ENCODE results near the gene DCBLD2. TPM values are rescaled to one million over a fixed set of nuclear protein-coding genes. Genes with fewer than 3 reads are reported as not detected.
"Not testable (repeated sequence)": the region's sequence is repeated elsewhere in the genome, so short reads cannot be mapped to it uniquely, and the experiment has no call there.

DCBLD2 gene
- total RNA-seq, 2 donors from 2014 or later: 26.4 to 151 TPM

- WGBS: 94% methylated on average over 1 of the region's 1 CpG
- H3K27ac ChIP-seq: no peak overlapping the region
These were observed 13.8 kb downstream of the DCBLD2 start for GRCh38 chr3:98887684-98888083.

GRCh38 chr3:98886525-98886924 is 15.0 kb downstream of the DCBLD2 start:
- Histone ChIP-seq H3K9me3 (no peaks in the 10 kb centered on the region), H3K27me3 (replicated peaks; ENCODE audit: insufficient read depth) (no peaks in the 10 kb centered on the region), H3K36me3 (no peaks in the 10 kb centered on the region), H3K4me1 (replicated peaks) (no peaks in the 10 kb centered on the region), H3K4me3 (no peak overlapping the region), H3K27ac (no peak overlapping the region)
- DNase-seq (ENCODE audit: low spot score): no peak
- TF ChIP-seq POLR2AphosphoS5 (IDR thresholded peaks at IDR 0.05) (no peak), POLR2A (IDR thresholded peaks at IDR 0.05) (no peak)
- intact Hi-C loops (cut with DNase I): no loop called here
- whole genome bisulfite sequencing: 74% methylated on average over 2 of the region's 2 CpGs

More at GRCh38 chr3:98887684-98888083, 13.8 kb downstream of the DCBLD2 start:
- DNase-seq (ENCODE audit: low spot score): no peak
- Histone ChIP-seq H3K4me3 (no peak overlapping the region), H3K36me3 (no peaks in the 10 kb centered on the region), H3K27me3 (replicated peaks; ENCODE audit: insufficient read depth) (no peaks in the 10 kb centered on the region), H3K9me3 (no peaks in the 10 kb centered on the region), H3K4me1 (replicated peaks) (no peaks in the 10 kb centered on the region)
- TF ChIP-seq POLR2AphosphoS5 (IDR thresholded peaks at IDR 0.05): no peak
- no peak for TF ChIP-seq POLR2A (IDR thresholded peaks at IDR 0.05)
- intact Hi-C loops (cut with DNase I): no loop called here

GRCh38 chr3:98885851-98886250 is 15.6 kb downstream of the DCBLD2 start:
- TF ChIP-seq POLR2AphosphoS5 (IDR thresholded peaks at IDR 0.05) (no peak), POLR2A (IDR thresholded peaks at IDR 0.05) (no peak), CTCF (IDR thresholded peaks at IDR 0.05) (no peak)
- intact Hi-C loops (cut with DNase I): no loop called here
- H3K27me3 ChIP-seq (replicated peaks; ENCODE audit: insufficient read depth): no peaks in the 10 kb centered on the region
- DNase-seq (ENCODE audit: low spot score): no peak
- H3K9me3 ChIP-seq: no peaks in the 10 kb centered on the region
- no peak overlapping the region for H3K4me3 ChIP-seq
- WGBS: 79% methylated on average over 1 of the region's 1 CpG
- H3K4me1 ChIP-seq (replicated peaks): no peaks in the 10 kb centered on the region
- no peaks in the 10 kb centered on the region for H3K36me3 ChIP-seq
- no peak overlapping the region for H3K27ac ChIP-seq

GRCh38 chr3:98884675-98885371 is 16.7 kb downstream of the DCBLD2 start:
- H3K36me3 ChIP-seq: no peaks in the 10 kb centered on the region
- no peak overlapping the region for H3K27ac ChIP-seq
- H3K9me3 ChIP-seq: no peaks in the 10 kb centered on the region
- 13% methylated on average over 6 of the region's 6 CpGs for WGBS
- H3K27me3 ChIP-seq (replicated peaks; ENCODE audit: insufficient read depth): no peaks in the 10 kb centered on the region
- no peak for DNase-seq (ENCODE audit: low spot score)
- H3K4me3 ChIP-seq: no peak overlapping the region
- intact Hi-C loops (cut with DNase I): no loop called here
- no peak for TF ChIP-seq POLR2AphosphoS5 (IDR thresholded peaks at IDR 0.05)
- no peak for TF ChIP-seq CTCF (IDR thresholded peaks at IDR 0.05)
- TF ChIP-seq POLR2A (IDR thresholded peaks at IDR 0.05): no peak
- H3K4me1 ChIP-seq (replicated peaks): no peaks in the 10 kb centered on the region

- H3K36me3 ChIP-seq; intact Hi-C loops (cut with DNase I); H3K9me3 ChIP-seq; DNase-seq (ENCODE audit: low spot score); H3K27ac ChIP-seq; H3K27me3 ChIP-seq (replicated peaks; ENCODE audit: insufficient read depth); H3K4me3 ChIP-seq; H3K4me1 ChIP-seq (replicated peaks): not testable (repeated sequence)
- WGBS: 94% methylated on average over 5 of the region's 5 CpGs
These were observed 18.7 kb downstream of the DCBLD2 start for GRCh38 chr3:98882614-98883333.

GRCh38 chr3:98877132-98877531 is 24.4 kb downstream of the DCBLD2 start:
- WGBS: 73% methylated on average over 2 of the region's 2 CpGs
- intact Hi-C loops (cut with DNase I): no loop called here
- TF ChIP-seq CTCF (IDR thresholded peaks at IDR 0.05): no peak
- no peak for TF ChIP-seq POLR2AphosphoS5 (IDR thresholded peaks at IDR 0.05)
- no peak for TF ChIP-seq POLR2A (IDR thresholded peaks at IDR 0.05)
- Histone ChIP-seq H3K27me3 (replicated peaks; ENCODE audit: insufficient read depth) (no peaks in the 10 kb centered on the region), H3K36me3 (no peaks in the 10 kb centered on the region), H3K9me3 (no peaks in the 10 kb centered on the region), H3K4me1 (replicated peaks) (no peaks in the 10 kb centered on the region), H3K4me3 (no peak overlapping the region), H3K27ac (no peak overlapping the region)
- DNase-seq (ENCODE audit: low spot score): no peak

Measured in prostate gland (tissue), 2 donors.